GM12891 (cell line): ENCODE results near the gene RUNX1.

ENCODE experiments used
- POLR2A ChIP-seq: IDR thresholded peaks from 2 replicates; pipeline ENCODE4 v1.6.1; 2011; ENCODE audit warnings: low read depth, low read length, control low read depth
- TAF1 ChIP-seq: IDR thresholded peaks from 2 replicates; pipeline ENCODE4 v1.6.1; 2011; ENCODE audit warnings: low read depth, low read length, control low read depth

- TF ChIP-seq POLR2A (no peak), TAF1 (no peak)
Measured at GRCh38 chr21:35062016-35062415, 12.9 kb upstream of the RUNX1 start.
